Activated CD8-positive, alpha-beta memory T cell treated with anti-CD3 and anti-CD28 coated beads, Interleukin-2, amount 10 ng/mL, durations not matched to agents 7 days and 5 days (primary cell): ENCODE data around the gene METAP2. TPM values are rescaled to one million over a fixed set of nuclear protein-coding genes. Genes with fewer than 3 reads are reported as not detected.
"Not testable (repeated sequence)": the region's sequence is repeated elsewhere in the genome, so short reads cannot be mapped to it uniquely, and the experiment has no call there.

Experiments
- ATAC-seq: fragments of 150-1000 bp; cut with Tn5 transposase; one replicate; pipeline ENCODE4 v1.10.0; 2021; ENCODE audit warnings: moderate library complexity
- CTCF ChIA-PET: fragments of 350-600 bp; sonication (Branson Sonifier 250); formaldehyde crosslinking; loops from one replicate; lab custom pipeline; 2021; ENCODE audit warnings: antibody characterized with exemption; lab: Charles Lee
- DNase-seq: peaks from one replicate; pipeline ENCODE4 v3.0.0-alpha.2; 2020
- H3K27ac Mint-ChIP-seq: one replicate; pipeline ENCODE4 v1.8.0; 2021; ENCODE audit warnings: mild to moderate bottlenecking, mixed read lengths
- H3K27me3 Mint-ChIP-seq: one replicate; pipeline ENCODE4 v1.8.0; 2021; ENCODE audit warnings: mixed read lengths
- H3K36me3 Mint-ChIP-seq: one replicate; pipeline ENCODE4 v1.8.0; 2021; ENCODE audit warnings: mild to moderate bottlenecking, mixed read lengths
- H3K4me1 Mint-ChIP-seq: one replicate; pipeline ENCODE4 v1.8.0; 2021; ENCODE audit warnings: mixed read lengths
- H3K4me3 Mint-ChIP-seq: one replicate; pipeline ENCODE4 v1.8.0; 2021; ENCODE audit warnings: mild to moderate bottlenecking, moderate library complexity, mixed read lengths
- H3K9me3 Mint-ChIP-seq: one replicate; pipeline ENCODE4 v1.8.0; 2022; ENCODE audit warnings: low read depth, mixed read lengths
- total RNA-seq, 2 experiments: library from RNA; stranded (reverse); gene quantifications; one replicate each; pipeline ENCODE4 v1.2.3, GENCODE V29; 2021

Gene METAP2
- total RNA-seq, 2 experiments from 2014 or later = 62.6 to 77.3 TPM

- H3K4me3 Mint-ChIP-seq = peak overlapping the region; percentile 99
- DNase-seq = peak; percentile 46
- no peaks in the 10 kb centered on the region for H3K9me3 Mint-ChIP-seq
- ATAC-seq = peak; percentile 45
- peaks cover 28% of the 10 kb centered on the region for H3K36me3 Mint-ChIP-seq
- peaks cover 38% of the 10 kb centered on the region for H3K4me1 Mint-ChIP-seq
- peak overlapping the region; percentile 99 for H3K27ac Mint-ChIP-seq
- CTCF ChIA-PET = interaction anchor here (0.7 to 1.6 kb wide), 5 partner anchors 9 to 400 kb away, joined by 3 to 5 read pairs (median 3); partner anchors contain the start of genes FGD6, NR2C1 and VEZT
- H3K27me3 Mint-ChIP-seq = no peaks in the 10 kb centered on the region
Measured at GRCh38 chr12:95473231-95473883, 595 bp upstream of the METAP2 start.

GRCh38 chr12:95474660-95474958, 657 bp downstream of the METAP2 start:
- CTCF ChIA-PET = interaction anchor here (0.8 to 1.6 kb wide), 3 partner anchors 60 to 257 kb away, joined by 3 to 4 read pairs (median 4); partner anchors contain the start of genes FGD6 and VEZT
- H3K27me3 Mint-ChIP-seq = no peaks in the 10 kb centered on the region
- DNase-seq (no peak), ATAC-seq (no peak)
- peaks cover 47% of the 10 kb centered on the region for H3K4me1 Mint-ChIP-seq
- H3K4me3 Mint-ChIP-seq = peak overlapping the region; percentile 99
- peaks cover 36% of the 10 kb centered on the region for H3K36me3 Mint-ChIP-seq
- H3K27ac Mint-ChIP-seq = peak overlapping the region; percentile 99
- H3K9me3 Mint-ChIP-seq = no peaks in the 10 kb centered on the region

DNA sequence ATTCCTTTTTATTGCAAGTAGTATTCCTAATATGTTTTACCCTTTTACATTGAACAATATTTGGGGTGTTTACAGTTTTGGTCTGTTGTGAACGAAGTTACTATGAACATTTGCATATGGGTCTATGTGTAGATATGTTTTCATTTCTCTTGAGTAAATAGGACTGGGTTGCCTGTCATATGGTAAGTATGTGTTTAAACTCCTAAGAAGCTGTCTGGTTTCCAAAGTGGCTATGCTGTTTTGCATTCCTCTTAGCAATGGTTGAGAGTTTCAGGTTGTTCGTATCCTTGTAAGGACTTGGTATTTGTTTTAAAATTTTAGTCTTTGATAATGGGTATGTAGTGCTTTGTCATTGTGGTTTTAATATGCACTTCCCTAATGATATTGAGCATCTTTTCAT, 6.3 kb downstream of the METAP2 start:
- H3K36me3 Mint-ChIP-seq = peaks cover 59% of the 10 kb centered on the region
- no peaks in the 10 kb centered on the region for H3K27me3 Mint-ChIP-seq
- CTCF ChIA-PET = no interaction called here
- H3K4me3 Mint-ChIP-seq = no peak overlapping the region
- H3K4me1 Mint-ChIP-seq = peaks cover 61% of the 10 kb centered on the region
- DNase-seq (no peak), ATAC-seq (no peak)
- H3K27ac Mint-ChIP-seq = no peak overlapping the region
- no peaks in the 10 kb centered on the region for H3K9me3 Mint-ChIP-seq

GRCh38 chr12:95481072-95481471, 7.1 kb downstream of the METAP2 start:
- H3K27ac Mint-ChIP-seq = peak overlapping the region; percentile 75
- CTCF ChIA-PET = no interaction called here

GRCh38 chr12:95481888-95482287, 7.9 kb downstream of the METAP2 start:
- DNase-seq (no peak), ATAC-seq (no peak)
- CTCF ChIA-PET = no interaction called here
- Mint-ChIP-seq H3K9me3 (no peaks in the 10 kb centered on the region), H3K4me3 (no peak overlapping the region), H3K4me1 (peaks cover 48% of the 10 kb centered on the region), H3K27me3 (no peaks in the 10 kb centered on the region), H3K36me3 (peaks cover 54% of the 10 kb centered on the region), H3K27ac (peak overlapping the region; percentile 28)

More at GRCh38 chr12:95481072-95481471, 7.1 kb downstream of the METAP2 start:
- DNase-seq = no peak
- H3K4me3 Mint-ChIP-seq = no peak overlapping the region
- H3K36me3 Mint-ChIP-seq = peaks cover 55% of the 10 kb centered on the region
- peak; percentile 50 for ATAC-seq
- no peaks in the 10 kb centered on the region for H3K27me3 Mint-ChIP-seq
- peaks cover 53% of the 10 kb centered on the region for H3K4me1 Mint-ChIP-seq
- no peaks in the 10 kb centered on the region for H3K9me3 Mint-ChIP-seq

GRCh38 chr12:95482564-95482963, 8.6 kb downstream of the METAP2 start:
- peaks cover 53% of the 10 kb centered on the region for H3K36me3 Mint-ChIP-seq
- H3K4me1 Mint-ChIP-seq = peaks cover 44% of the 10 kb centered on the region
- not testable (repeated sequence) for H3K9me3 Mint-ChIP-seq, H3K27me3 Mint-ChIP-seq, H3K4me3 Mint-ChIP-seq, ATAC-seq, DNase-seq, H3K27ac Mint-ChIP-seq
- CTCF ChIA-PET = interaction anchor here (1.0 kb wide), 1 partner anchor 9 kb away, joined by 3 read pairs; the partner anchor contains the start of gene METAP2

GRCh38 chr12:95484524-95484923, 10.6 kb downstream of the METAP2 start:
- Mint-ChIP-seq H3K27ac (no peak overlapping the region), H3K4me3 (no peak overlapping the region), H3K9me3 (no peaks in the 10 kb centered on the region), H3K4me1 (peaks cover 30% of the 10 kb centered on the region), H3K36me3 (peaks cover 47% of the 10 kb centered on the region), H3K27me3 (no peaks in the 10 kb centered on the region)
- DNase-seq (no peak), ATAC-seq (no peak)
- CTCF ChIA-PET = no interaction called here

- peaks cover 8% of the 10 kb centered on the region for H3K4me1 Mint-ChIP-seq
- CTCF ChIA-PET = interaction anchor here (1.0 kb wide), 1 partner anchor 10 kb away, joined by 3 read pairs; no protein-coding TSS in a partner anchor
- DNase-seq = no peak
Measured at GRCh38 chr12:95487024-95487423, 13.1 kb downstream of the METAP2 start.

GRCh38 chr12:95492462-95492861, 18.5 kb downstream of the METAP2 start:
- H3K9me3 Mint-ChIP-seq = no peaks in the 10 kb centered on the region
- H3K36me3 Mint-ChIP-seq = peaks cover 43% of the 10 kb centered on the region

More at GRCh38 chr12:95487024-95487423, 13.1 kb downstream of the METAP2 start:
- peaks cover 41% of the 10 kb centered on the region for H3K36me3 Mint-ChIP-seq
- no peak overlapping the region for H3K27ac Mint-ChIP-seq
- no peak overlapping the region for H3K4me3 Mint-ChIP-seq
- no peaks in the 10 kb centered on the region for H3K9me3 Mint-ChIP-seq
- no peaks in the 10 kb centered on the region for H3K27me3 Mint-ChIP-seq
- no peak for ATAC-seq

GRCh38 chr12:95494888-95495287, 20.9 kb downstream of the METAP2 start:
- no peak for ATAC-seq
- peaks cover 50% of the 10 kb centered on the region for H3K36me3 Mint-ChIP-seq
- H3K4me3 Mint-ChIP-seq = no peak overlapping the region

More at GRCh38 chr12:95492462-95492861, 18.5 kb downstream of the METAP2 start:
- peaks cover 2% of the 10 kb centered on the region for H3K4me1 Mint-ChIP-seq
- H3K27me3 Mint-ChIP-seq = no peaks in the 10 kb centered on the region
- no peak overlapping the region for H3K4me3 Mint-ChIP-seq
- ATAC-seq (no peak), DNase-seq (no peak)
- no peak overlapping the region for H3K27ac Mint-ChIP-seq
- CTCF ChIA-PET = no interaction called here

GRCh38 chr12:95495433-95495832, 21.5 kb downstream of the METAP2 start:
- ATAC-seq = no peak
- H3K4me1 Mint-ChIP-seq = peaks cover 19% of the 10 kb centered on the region
- H3K4me3 Mint-ChIP-seq = no peak overlapping the region
- H3K27ac Mint-ChIP-seq = no peak overlapping the region
- CTCF ChIA-PET = no interaction called here
- no peaks in the 10 kb centered on the region for H3K27me3 Mint-ChIP-seq
- DNase-seq = no peak
- no peaks in the 10 kb centered on the region for H3K9me3 Mint-ChIP-seq
- peaks cover 54% of the 10 kb centered on the region for H3K36me3 Mint-ChIP-seq

More at GRCh38 chr12:95494888-95495287, 20.9 kb downstream of the METAP2 start:
- H3K4me1 Mint-ChIP-seq = peaks cover 16% of the 10 kb centered on the region
- no peak overlapping the region for H3K27ac Mint-ChIP-seq
- no peak for DNase-seq
- H3K9me3 Mint-ChIP-seq = no peaks in the 10 kb centered on the region
- no peaks in the 10 kb centered on the region for H3K27me3 Mint-ChIP-seq
- CTCF ChIA-PET = no interaction called here

GRCh38 chr12:95497031-95497430, 23.1 kb downstream of the METAP2 start:
- ATAC-seq (no peak), DNase-seq (no peak)
- CTCF ChIA-PET = no interaction called here
- no peak overlapping the region for H3K27ac Mint-ChIP-seq
- peaks cover 53% of the 10 kb centered on the region for H3K36me3 Mint-ChIP-seq
- no peak overlapping the region for H3K4me3 Mint-ChIP-seq
- H3K4me1 Mint-ChIP-seq = peaks cover 19% of the 10 kb centered on the region
- no peaks in the 10 kb centered on the region for H3K9me3 Mint-ChIP-seq
- no peaks in the 10 kb centered on the region for H3K27me3 Mint-ChIP-seq

- Mint-ChIP-seq H3K27me3 (no peaks in the 10 kb centered on the region), H3K27ac (peak overlapping the region; percentile 52), H3K4me3 (no peak overlapping the region), H3K4me1 (peaks cover 22% of the 10 kb centered on the region), H3K9me3 (no peaks in the 10 kb centered on the region), H3K36me3 (peaks cover 68% of the 10 kb centered on the region)
- CTCF ChIA-PET = no interaction called here
- peak; percentile 57 for ATAC-seq
- DNase-seq = no peak
Measured at GRCh38 chr12:95498968-95499367, 25.0 kb downstream of the METAP2 start.

- H3K4me1 Mint-ChIP-seq = peaks cover 22% of the 10 kb centered on the region
- CTCF ChIA-PET = no interaction called here
- H3K27ac Mint-ChIP-seq = peak overlapping the region; percentile 26
- no peak overlapping the region for H3K4me3 Mint-ChIP-seq
- no peaks in the 10 kb centered on the region for H3K9me3 Mint-ChIP-seq
- no peak for ATAC-seq
- DNase-seq = no peak
- H3K36me3 Mint-ChIP-seq = peaks cover 66% of the 10 kb centered on the region
- H3K27me3 Mint-ChIP-seq = no peaks in the 10 kb centered on the region
Measured at GRCh38 chr12:95499772-95500171, 25.8 kb downstream of the METAP2 start.
